ENCODE measurements around the gene IL24. TPM values are rescaled to one million over a fixed set of nuclear protein-coding genes. Genes with fewer than 3 reads are reported as not detected.

The IL24 gene
- total and polyA plus RNA-seq, 10 of the 15 experiments (the other 5 are each of a cell fraction or from before 2014, with no cell fraction given) = 0.05 to 19.8 (median 0.35) TPM; not detected in 1

GRCh38 chr1:206925106-206925736 is 28.0 kb downstream of the IL24 start (continued):
- TF ChIP-seq HDGF (IDR thresholded peaks at IDR 0.05) = peak; percentile 43; the same call in 1 of the 2 replicates
- peak; percentile 56 for TF ChIP-seq RAD21 (IDR thresholded peaks at IDR 0.05; ENCODE audit: insufficient read depth, low read depth, low read length)
- TF ChIP-seq SUPT20H (IDR thresholded peaks at IDR 0.05; ENCODE audit: borderline replicate concordance, control insufficient read depth, low read depth, low read length) = no peak
- TF ChIP-seq CHD1 (IDR thresholded peaks at IDR 0.05; ENCODE audit: low read depth, low read length) = 0 out of 2 replicates have a peak, but pooled peaks have one; percentile 64
- TF ChIP-seq NFYA (IDR thresholded peaks at IDR 0.05; ENCODE audit: borderline replicate concordance, low read depth, low read length) = no peak
- TF ChIP-seq NBN (IDR thresholded peaks at IDR 0.05) = peak; percentile 87
- TF ChIP-seq SPI1 (IDR thresholded peaks at IDR 0.05; ENCODE audit: borderline replicate concordance, insufficient read depth, low read depth, low read length) = no peak
- TF ChIP-seq SIN3A (IDR thresholded peaks at IDR 0.05; ENCODE audit: low read depth, low read length) = no peak
- no peak for TF ChIP-seq POLR2A (IDR thresholded peaks at IDR 0.05; ENCODE audit: low read depth, low read length)
- TF ChIP-seq RB1 (IDR thresholded peaks at IDR 0.05; ENCODE audit: borderline replicate concordance) = peak; percentile 29; the same call in 1 of the 2 replicates
- TF ChIP-seq RAD51 (IDR thresholded peaks at IDR 0.05) = peak; percentile 87
- TF ChIP-seq HSF1 (IDR thresholded peaks at IDR 0.05; ENCODE audit: low read depth, low read length) = no peak
